GM23338 (cell line): ENCODE data around the gene C11orf54. TPM values are rescaled to one million over a fixed set of nuclear protein-coding genes. Genes with fewer than 3 reads are reported as not detected.

Experiments
- ATAC-seq: fragments of 200-7000 bp; cut with Tn5 transposase; 3 replicates; pipeline ENCODE4 v1.9.1; 2020
- DNase-seq: peaks from one replicate; pipeline ENCODE4 v3.0.0-alpha.2; 2015; ENCODE audit warnings: low spot score
- H2AFZ ChIP-seq: fragments of 200-600 bp; sonication (generic); 2 replicates; pipeline ENCODE4 v1.8.0; 2016; ENCODE audit warnings: antibody characterized with exemption, mild to moderate bottlenecking, moderate library complexity
- H3F3A ChIP-seq: fragments of 200-600 bp; sonication (generic); replicated peaks from 2 replicates; pipeline ENCODE4 v1.8.0; 2017; ENCODE audit warnings: antibody characterized with exemption, mixed run types, low read depth
- H3K27ac ChIP-seq: fragments of 200-600 bp; sonication (generic); 2 replicates; pipeline ENCODE4 v1.6.1; 2016; ENCODE audit warnings: low read depth
- H3K27me3 ChIP-seq: fragments of 200-600 bp; sonication (generic); 2 replicates; pipeline ENCODE4 v1.8.0; 2016; ENCODE audit warnings: mild to moderate bottlenecking, mixed run types, moderate library complexity; ENCODE audit not compliant: insufficient read depth
- H3K36me3 ChIP-seq: fragments of 200-600 bp; sonication (generic); 2 replicates; pipeline ENCODE4 v1.8.0; 2016; ENCODE audit warnings: mild to moderate bottlenecking; ENCODE audit not compliant: insufficient read depth
- H3K4me1 ChIP-seq: fragments of 200-600 bp; sonication (generic); 2 replicates; pipeline ENCODE4 v1.8.0; 2016; ENCODE audit warnings: mild to moderate bottlenecking, moderate library complexity; ENCODE audit not compliant: insufficient read depth
- H3K4me2 ChIP-seq: fragments of 200-600 bp; sonication (generic); 2 replicates; pipeline ENCODE4 v1.7.1; 2017; ENCODE audit warnings: mixed run types
- H3K4me3 ChIP-seq: fragments of 200-600 bp; sonication (generic); 2 replicates; pipeline ENCODE4 v1.6.1; 2016; ENCODE audit warnings: mixed run types
- H3K79me2 ChIP-seq: fragments of 200-600 bp; sonication (generic); replicated peaks from 2 replicates; pipeline ENCODE4 v1.8.0; 2017; ENCODE audit warnings: mild to moderate bottlenecking; ENCODE audit not compliant: insufficient read depth
- H3K9me2 ChIP-seq: fragments of 200-600 bp; sonication (generic); 2 replicates; pipeline ENCODE4 v1.8.0; 2017; ENCODE audit not compliant: insufficient read depth
- H4K20me1 ChIP-seq: fragments of 200-600 bp; sonication (generic); replicated peaks from 2 replicates; pipeline ENCODE4 v1.8.0; 2017; ENCODE audit warnings: mild to moderate bottlenecking; ENCODE audit not compliant: insufficient read depth
- H3K27ac Mint-ChIP-seq: 2 replicates; pipeline ENCODE4 v1.8.0; 2020; ENCODE audit warnings: inconsistent platforms, mild to moderate bottlenecking, moderate library complexity, mixed read lengths
- H3K27me3 Mint-ChIP-seq: 3 replicates; pipeline ENCODE4 v1.8.0; 2022; ENCODE audit warnings: low read depth, mild to moderate bottlenecking, moderate library complexity, mixed read lengths, inconsistent platforms; ENCODE audit not compliant: insufficient read depth, poor library complexity
- H3K36me3 Mint-ChIP-seq: 3 replicates; pipeline ENCODE4 v1.8.0; 2021; ENCODE audit warnings: low read depth, mild to moderate bottlenecking, inconsistent platforms, moderate library complexity, mixed read lengths
- H3K4me1 Mint-ChIP-seq: 3 replicates; pipeline ENCODE4 v1.8.0; 2020; ENCODE audit warnings: mild to moderate bottlenecking, inconsistent platforms, mixed read lengths
- H3K4me3 Mint-ChIP-seq: 3 replicates; pipeline ENCODE4 v1.8.0; 2021; ENCODE audit warnings: moderate library complexity, mild to moderate bottlenecking, inconsistent platforms, mixed read lengths
- H3K9me3 Mint-ChIP-seq: 3 replicates; pipeline ENCODE4 v1.8.0; 2020; ENCODE audit warnings: moderate library complexity, mild to moderate bottlenecking, inconsistent platforms, mixed read lengths
- CREB1 ChIP-seq: fragments of 250-450 bp; sonication (Bioruptor Pico); IDR thresholded peaks from 2 replicates; pipeline ENCODE4 v1.5.0; 2020; ENCODE audit warnings: low read depth, mild to moderate bottlenecking, moderate library complexity
- CTCF ChIP-seq, 2 experiments: fragments of 200-600 bp in 1 of 2; sonication (generic) in 1 of 2; conservative IDR thresholded peaks; 2 replicates each; pipeline versions ENCODE4 v1.5.1 to v1.6.1; 2016 to 2017; ENCODE audit warnings: antibody characterized with exemption in 2 of 2, low read depth in 2 of 2, mild to moderate bottlenecking in 2 of 2, moderate library complexity in 1 of 2
- ETS1 ChIP-seq: IDR thresholded peaks from 2 replicates; pipeline ENCODE4 v1.6.1; 2016; ENCODE audit warnings: antibody characterized with exemption
- EZH2 ChIP-seq: fragments of 200-600 bp; sonication (generic); IDR thresholded peaks from one replicate; pipeline ENCODE4 v1.8.0; 2017; ENCODE audit warnings: antibody characterized with exemption, mild to moderate bottlenecking, low read depth; ENCODE audit not compliant: unreplicated experiment
- EZH2phosphoT487 ChIP-seq: fragments of 200-600 bp; sonication (generic); IDR thresholded peaks from one replicate; pipeline ENCODE4 v1.8.1; 2018; ENCODE audit warnings: antibody characterized with exemption; ENCODE audit not compliant: unreplicated experiment
- JUNB ChIP-seq: IDR thresholded peaks from one replicate; pipeline ENCODE4 v1.6.1; 2016; ENCODE audit warnings: antibody characterized with exemption; ENCODE audit not compliant: unreplicated experiment
- NANOG ChIP-seq: IDR thresholded peaks from 2 replicates; pipeline ENCODE4 v1.6.1; 2016; ENCODE audit warnings: antibody characterized with exemption, borderline replicate concordance
- POLR2AphosphoS5 ChIP-seq: IDR thresholded peaks from 2 replicates; pipeline ENCODE4 v1.6.1; 2016; ENCODE audit warnings: antibody characterized with exemption, low read depth
- STAT1 ChIP-seq: IDR thresholded peaks from one replicate; pipeline ENCODE4 v1.6.1; 2016; ENCODE audit warnings: antibody characterized with exemption; ENCODE audit not compliant: unreplicated experiment
- ZNF114 ChIP-seq: fragments of 250-450 bp; sonication (Bioruptor Pico); IDR thresholded peaks from 2 replicates; pipeline ENCODE4 v1.5.0; 2020; ENCODE audit warnings: mild to moderate bottlenecking, moderate library complexity
- ZNF331 ChIP-seq: fragments of 250-450 bp; sonication (Bioruptor Pico); IDR thresholded peaks from 2 replicates; pipeline ENCODE4 v1.5.0; 2020; ENCODE audit warnings: low read depth, mild to moderate bottlenecking, moderate library complexity
- polyA plus RNA-seq: library from polyadenylated mRNA; unstranded; fragments of >200 nt; fragmentation: Nextera tagmentation; extraction: Ambion mirVana; gene quantifications from 2 replicates; pipeline ENCODE4 v1.2.1, GENCODE V29; 2016
- total RNA-seq: library from RNA; depleted of rRNA; stranded (reverse); fragments of >200 nt; shearing (Covaris generic); gene quantifications from 2 replicates; pipeline ENCODE4 v1.2.3, GENCODE V29; 2014
- TF ChIP-seq, protein P1 (sequence below): IDR thresholded peaks from one replicate; pipeline ENCODE4 v1.6.1; 2018; ENCODE audit warnings: antibody characterized with exemption; ENCODE audit not compliant: unreplicated experiment
- TF ChIP-seq, protein P2 (sequence below): fragments of 250-450 bp; sonication (Bioruptor Pico); IDR thresholded peaks from 2 replicates; pipeline ENCODE4 v1.5.0; 2020; ENCODE audit warnings: mild to moderate bottlenecking, moderate library complexity

The C11orf54 gene
- total and polyA plus RNA-seq, 2 experiments from 2014 or later = 35.8 to 38.8 TPM

- Histone ChIP-seq H3K79me2 (no peaks in the 10 kb centered on the region), H3K36me3 (peaks cover 62% of the 10 kb centered on the region), H3K4me2 (no peak overlapping the region), H3K4me3 (no peak overlapping the region), H3K27ac (no peak overlapping the region), H3K4me1 (no peaks in the 10 kb centered on the region), H3F3A (no peaks in the 10 kb centered on the region), H3K9me2 (no peaks in the 10 kb centered on the region), H4K20me1 (0 out of 2 replicates have a peak, but pooled peaks cover 4% of the 10 kb centered on the region), H3K27me3 (no peaks in the 10 kb centered on the region), H2AFZ (no peak overlapping the region)
- DNase-seq = no peak
- H3K4me1 Mint-ChIP-seq = no peaks in the 10 kb centered on the region
- no peaks in the 10 kb centered on the region for H3K9me3 Mint-ChIP-seq
- no peak for ATAC-seq
- no peak overlapping the region for H3K4me3 Mint-ChIP-seq
- H3K36me3 Mint-ChIP-seq = peaks cover 64% of the 10 kb centered on the region
- TF ChIP-seq, protein P1, sequence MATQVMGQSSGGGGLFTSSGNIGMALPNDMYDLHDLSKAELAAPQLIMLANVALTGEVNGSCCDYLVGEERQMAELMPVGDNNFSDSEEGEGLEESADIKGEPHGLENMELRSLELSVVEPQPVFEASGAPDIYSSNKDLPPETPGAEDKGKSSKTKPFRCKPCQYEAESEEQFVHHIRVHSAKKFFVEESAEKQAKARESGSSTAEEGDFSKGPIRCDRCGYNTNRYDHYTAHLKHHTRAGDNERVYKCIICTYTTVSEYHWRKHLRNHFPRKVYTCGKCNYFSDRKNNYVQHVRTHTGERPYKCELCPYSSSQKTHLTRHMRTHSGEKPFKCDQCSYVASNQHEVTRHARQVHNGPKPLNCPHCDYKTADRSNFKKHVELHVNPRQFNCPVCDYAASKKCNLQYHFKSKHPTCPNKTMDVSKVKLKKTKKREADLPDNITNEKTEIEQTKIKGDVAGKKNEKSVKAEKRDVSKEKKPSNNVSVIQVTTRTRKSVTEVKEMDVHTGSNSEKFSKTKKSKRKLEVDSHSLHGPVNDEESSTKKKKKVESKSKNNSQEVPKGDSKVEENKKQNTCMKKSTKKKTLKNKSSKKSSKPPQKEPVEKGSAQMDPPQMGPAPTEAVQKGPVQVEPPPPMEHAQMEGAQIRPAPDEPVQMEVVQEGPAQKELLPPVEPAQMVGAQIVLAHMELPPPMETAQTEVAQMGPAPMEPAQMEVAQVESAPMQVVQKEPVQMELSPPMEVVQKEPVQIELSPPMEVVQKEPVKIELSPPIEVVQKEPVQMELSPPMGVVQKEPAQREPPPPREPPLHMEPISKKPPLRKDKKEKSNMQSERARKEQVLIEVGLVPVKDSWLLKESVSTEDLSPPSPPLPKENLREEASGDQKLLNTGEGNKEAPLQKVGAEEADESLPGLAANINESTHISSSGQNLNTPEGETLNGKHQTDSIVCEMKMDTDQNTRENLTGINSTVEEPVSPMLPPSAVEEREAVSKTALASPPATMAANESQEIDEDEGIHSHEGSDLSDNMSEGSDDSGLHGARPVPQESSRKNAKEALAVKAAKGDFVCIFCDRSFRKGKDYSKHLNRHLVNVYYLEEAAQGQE = no peak
- TF ChIP-seq EZH2phosphoT487 (no peak), CTCF (conservative IDR thresholded peaks at IDR 0.05; ENCODE audit: low read depth in 2 of 2) (no peak), NANOG (no peak), EZH2 (no peak), POLR2AphosphoS5 (no peak), JUNB (no peak), ZNF331 (CRISPR knock-in tag) (no peak), STAT1 (no peak), ETS1 (no peak), CREB1 (CRISPR knock-in tag) (no peak), ZNF114 (no peak)
- TF ChIP-seq, protein P2, sequence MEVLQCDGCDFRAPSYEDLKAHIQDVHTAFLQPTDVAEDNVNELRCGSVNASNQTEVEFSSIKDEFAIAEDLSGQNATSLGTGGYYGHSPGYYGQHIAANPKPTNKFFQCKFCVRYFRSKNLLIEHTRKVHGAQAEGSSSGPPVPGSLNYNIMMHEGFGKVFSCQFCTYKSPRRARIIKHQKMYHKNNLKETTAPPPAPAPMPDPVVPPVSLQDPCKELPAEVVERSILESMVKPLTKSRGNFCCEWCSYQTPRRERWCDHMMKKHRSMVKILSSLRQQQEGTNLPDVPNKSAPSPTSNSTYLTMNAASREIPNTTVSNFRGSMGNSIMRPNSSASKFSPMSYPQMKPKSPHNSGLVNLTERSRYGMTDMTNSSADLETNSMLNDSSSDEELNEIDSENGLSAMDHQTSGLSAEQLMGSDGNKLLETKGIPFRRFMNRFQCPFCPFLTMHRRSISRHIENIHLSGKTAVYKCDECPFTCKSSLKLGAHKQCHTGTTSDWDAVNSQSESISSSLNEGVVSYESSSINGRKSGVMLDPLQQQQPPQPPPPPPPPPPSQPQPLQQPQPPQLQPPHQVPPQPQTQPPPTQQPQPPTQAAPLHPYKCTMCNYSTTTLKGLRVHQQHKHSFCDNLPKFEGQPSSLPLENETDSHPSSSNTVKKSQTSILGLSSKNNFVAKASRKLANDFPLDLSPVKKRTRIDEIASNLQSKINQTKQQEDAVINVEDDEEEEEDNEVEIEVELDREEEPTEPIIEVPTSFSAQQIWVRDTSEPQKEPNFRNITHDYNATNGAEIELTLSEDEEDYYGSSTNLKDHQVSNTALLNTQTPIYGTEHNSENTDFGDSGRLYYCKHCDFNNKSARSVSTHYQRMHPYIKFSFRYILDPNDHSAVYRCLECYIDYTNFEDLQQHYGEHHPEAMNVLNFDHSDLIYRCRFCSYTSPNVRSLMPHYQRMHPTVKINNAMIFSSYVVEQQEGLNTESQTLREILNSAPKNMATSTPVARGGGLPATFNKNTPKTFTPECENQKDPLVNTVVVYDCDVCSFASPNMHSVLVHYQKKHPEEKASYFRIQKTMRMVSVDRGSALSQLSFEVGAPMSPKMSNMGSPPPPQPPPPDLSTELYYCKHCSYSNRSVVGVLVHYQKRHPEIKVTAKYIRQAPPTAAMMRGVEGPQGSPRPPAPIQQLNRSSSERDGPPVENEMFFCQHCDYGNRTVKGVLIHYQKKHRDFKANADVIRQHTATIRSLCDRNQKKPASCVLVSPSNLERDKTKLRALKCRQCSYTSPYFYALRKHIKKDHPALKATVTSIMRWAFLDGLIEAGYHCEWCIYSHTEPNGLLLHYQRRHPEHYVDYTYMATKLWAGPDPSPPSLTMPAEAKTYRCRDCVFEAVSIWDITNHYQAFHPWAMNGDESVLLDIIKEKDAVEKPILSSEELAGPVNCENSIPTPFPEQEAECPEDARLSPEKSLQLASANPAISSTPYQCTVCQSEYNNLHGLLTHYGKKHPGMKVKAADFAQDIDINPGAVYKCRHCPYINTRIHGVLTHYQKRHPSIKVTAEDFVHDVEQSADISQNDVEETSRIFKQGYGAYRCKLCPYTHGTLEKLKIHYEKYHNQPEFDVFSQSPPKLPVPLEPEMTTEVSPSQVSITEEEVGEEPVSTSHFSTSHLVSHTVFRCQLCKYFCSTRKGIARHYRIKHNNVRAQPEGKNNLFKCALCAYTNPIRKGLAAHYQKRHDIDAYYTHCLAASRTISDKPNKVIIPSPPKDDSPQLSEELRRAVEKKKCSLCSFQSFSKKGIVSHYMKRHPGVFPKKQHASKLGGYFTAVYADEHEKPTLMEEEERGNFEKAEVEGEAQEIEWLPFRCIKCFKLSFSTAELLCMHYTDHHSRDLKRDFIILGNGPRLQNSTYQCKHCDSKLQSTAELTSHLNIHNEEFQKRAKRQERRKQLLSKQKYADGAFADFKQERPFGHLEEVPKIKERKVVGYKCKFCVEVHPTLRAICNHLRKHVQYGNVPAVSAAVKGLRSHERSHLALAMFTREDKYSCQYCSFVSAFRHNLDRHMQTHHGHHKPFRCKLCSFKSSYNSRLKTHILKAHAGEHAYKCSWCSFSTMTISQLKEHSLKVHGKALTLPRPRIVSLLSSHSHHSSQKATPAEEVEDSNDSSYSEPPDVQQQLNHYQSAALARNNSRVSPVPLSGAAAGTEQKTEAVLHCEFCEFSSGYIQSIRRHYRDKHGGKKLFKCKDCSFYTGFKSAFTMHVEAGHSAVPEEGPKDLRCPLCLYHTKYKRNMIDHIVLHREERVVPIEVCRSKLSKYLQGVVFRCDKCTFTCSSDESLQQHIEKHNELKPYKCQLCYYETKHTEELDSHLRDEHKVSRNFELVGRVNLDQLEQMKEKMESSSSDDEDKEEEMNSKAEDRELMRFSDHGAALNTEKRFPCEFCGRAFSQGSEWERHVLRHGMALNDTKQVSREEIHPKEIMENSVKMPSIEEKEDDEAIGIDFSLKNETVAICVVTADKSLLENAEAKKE (CRISPR knock-in tag) = no peak
- H3K27ac Mint-ChIP-seq = no peak overlapping the region
- H3K27me3 Mint-ChIP-seq = no peaks in the 10 kb centered on the region
Observed at GRCh38 chr11:93697611-93698010, 43.9 kb upstream of the C11orf54 start.
